ENCODE data around the gene PANK2. TPM values are rescaled to one million over a fixed set of nuclear protein-coding genes. Genes with fewer than 3 reads are reported as not detected.

Gene PANK2
- total and polyA plus RNA-seq, 2 experiments from 2014 or later = 24.1 to 33.4 TPM

GRCh38 chr20:3922983-3923339 is 33.8 kb downstream of the PANK2 start:
- TF ChIP-seq, protein P1, sequence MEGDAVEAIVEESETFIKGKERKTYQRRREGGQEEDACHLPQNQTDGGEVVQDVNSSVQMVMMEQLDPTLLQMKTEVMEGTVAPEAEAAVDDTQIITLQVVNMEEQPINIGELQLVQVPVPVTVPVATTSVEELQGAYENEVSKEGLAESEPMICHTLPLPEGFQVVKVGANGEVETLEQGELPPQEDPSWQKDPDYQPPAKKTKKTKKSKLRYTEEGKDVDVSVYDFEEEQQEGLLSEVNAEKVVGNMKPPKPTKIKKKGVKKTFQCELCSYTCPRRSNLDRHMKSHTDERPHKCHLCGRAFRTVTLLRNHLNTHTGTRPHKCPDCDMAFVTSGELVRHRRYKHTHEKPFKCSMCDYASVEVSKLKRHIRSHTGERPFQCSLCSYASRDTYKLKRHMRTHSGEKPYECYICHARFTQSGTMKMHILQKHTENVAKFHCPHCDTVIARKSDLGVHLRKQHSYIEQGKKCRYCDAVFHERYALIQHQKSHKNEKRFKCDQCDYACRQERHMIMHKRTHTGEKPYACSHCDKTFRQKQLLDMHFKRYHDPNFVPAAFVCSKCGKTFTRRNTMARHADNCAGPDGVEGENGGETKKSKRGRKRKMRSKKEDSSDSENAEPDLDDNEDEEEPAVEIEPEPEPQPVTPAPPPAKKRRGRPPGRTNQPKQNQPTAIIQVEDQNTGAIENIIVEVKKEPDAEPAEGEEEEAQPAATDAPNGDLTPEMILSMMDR (IDR thresholded peaks at IDR 0.05; ENCODE audit: low read depth, low read length) = no peak
- H3K36me3 ChIP-seq = peaks cover 13% of the 10 kb centered on the region
- H3K4me1 ChIP-seq (ENCODE audit: low read depth) = peaks cover 28% of the 10 kb centered on the region
- no peaks in the 10 kb centered on the region for H3K9me3 ChIP-seq (ENCODE audit: low read depth)
- H3K27ac ChIP-seq = peak overlapping the region; percentile 75
- H3K27me3 ChIP-seq = no peaks in the 10 kb centered on the region
- no peak for DNase-seq (ENCODE audit: low read depth in 1 of 2, low spot score in 1 of 2)
- no peak overlapping the region for H3K4me3 ChIP-seq

DNA sequence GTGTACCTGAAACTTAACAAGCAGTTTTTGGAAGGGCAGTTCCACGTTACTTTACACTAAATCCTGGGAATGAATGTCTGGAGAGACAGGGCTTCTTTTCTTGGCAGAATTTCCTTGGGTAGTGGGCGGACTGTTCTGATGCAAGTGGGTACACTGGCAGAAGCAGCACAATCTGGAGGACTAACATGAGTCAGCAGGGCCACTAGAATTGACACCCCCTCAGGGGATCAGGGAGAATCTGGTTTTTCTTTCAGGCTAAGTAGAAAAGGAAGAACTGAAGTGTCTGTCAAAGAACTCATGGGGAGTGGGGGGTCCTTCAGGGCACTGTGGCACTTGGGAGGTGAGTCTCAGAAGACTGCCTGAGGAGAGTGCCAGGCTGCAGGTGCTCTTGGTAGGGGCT is 34.6 kb downstream of the PANK2 start:
- peaks cover 13% of the 10 kb centered on the region for H3K36me3 ChIP-seq
- TF ChIP-seq, protein P1 (IDR thresholded peaks at IDR 0.05; ENCODE audit: low read depth, low read length) = no peak

GRCh38 chr20:3924304-3925112 is 35.3 kb downstream of the PANK2 start:
- Histone ChIP-seq H3K27ac (peak overlapping the region; percentile 75), H3K27me3 (no peaks in the 10 kb centered on the region), H3K4me1 (ENCODE audit: low read depth) (peaks cover 30% of the 10 kb centered on the region), H3K36me3 (peaks cover 11% of the 10 kb centered on the region), H3K9me3 (ENCODE audit: low read depth) (no peaks in the 10 kb centered on the region), H3K4me3 (no peak overlapping the region)
- TF ChIP-seq, protein P1 (IDR thresholded peaks at IDR 0.05; ENCODE audit: low read depth, low read length) = no peak
- DNase-seq (ENCODE audit: low read depth in 1 of 2, low spot score in 1 of 2) = peak in 1 of 2 donors; percentile 49

More for the DNA sequence above, 34.6 kb downstream of the PANK2 start:
- Histone ChIP-seq H3K4me1 (ENCODE audit: low read depth) (peaks cover 30% of the 10 kb centered on the region), H3K27me3 (no peaks in the 10 kb centered on the region), H3K4me3 (no peak overlapping the region), H3K27ac (peak overlapping the region; percentile 75), H3K9me3 (ENCODE audit: low read depth) (no peaks in the 10 kb centered on the region)
- peak in 1 of 2 donors; percentile 51 for DNase-seq (ENCODE audit: low read depth in 1 of 2, low spot score in 1 of 2)

DNA sequence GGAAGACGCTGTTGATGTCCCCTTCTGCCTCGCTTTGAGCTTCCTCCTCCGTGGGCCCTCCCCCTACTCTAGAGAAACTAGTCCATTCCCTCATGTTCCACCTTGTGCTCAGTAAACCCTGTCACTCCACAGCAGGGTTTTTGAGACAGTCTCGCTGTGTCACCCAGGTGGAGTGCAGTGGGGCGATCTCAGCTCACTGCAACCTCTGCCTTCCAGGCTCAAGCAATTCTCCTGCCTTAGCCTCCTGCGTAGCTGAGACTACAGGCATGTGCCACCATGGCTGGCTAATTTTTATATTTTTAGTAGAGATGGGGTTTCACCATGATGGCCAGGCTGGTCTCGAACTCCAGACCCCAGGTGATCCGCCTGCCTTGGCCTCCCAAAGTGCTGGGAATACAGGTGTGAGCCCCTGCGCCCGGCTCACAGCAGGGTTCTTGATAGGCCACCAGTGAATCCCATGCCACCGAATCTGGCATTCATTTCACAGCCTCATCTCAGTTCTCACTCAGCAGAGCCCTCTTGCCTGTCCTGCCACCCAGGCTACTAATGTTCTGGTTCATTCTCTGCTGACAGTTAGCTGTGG is 36.0 kb downstream of the PANK2 start:
- H3K4me1 ChIP-seq (ENCODE audit: low read depth) = peaks cover 30% of the 10 kb centered on the region
- no peaks in the 10 kb centered on the region for H3K27me3 ChIP-seq
- TF ChIP-seq, protein P1 (IDR thresholded peaks at IDR 0.05; ENCODE audit: low read depth, low read length) = no peak
- no peak for DNase-seq (ENCODE audit: low read depth in 1 of 2, low spot score in 1 of 2)
- H3K4me3 ChIP-seq = no peak overlapping the region
- H3K36me3 ChIP-seq = peaks cover 8% of the 10 kb centered on the region
- no peaks in the 10 kb centered on the region for H3K9me3 ChIP-seq (ENCODE audit: low read depth)
- H3K27ac ChIP-seq = peak overlapping the region; percentile 75

DNA sequence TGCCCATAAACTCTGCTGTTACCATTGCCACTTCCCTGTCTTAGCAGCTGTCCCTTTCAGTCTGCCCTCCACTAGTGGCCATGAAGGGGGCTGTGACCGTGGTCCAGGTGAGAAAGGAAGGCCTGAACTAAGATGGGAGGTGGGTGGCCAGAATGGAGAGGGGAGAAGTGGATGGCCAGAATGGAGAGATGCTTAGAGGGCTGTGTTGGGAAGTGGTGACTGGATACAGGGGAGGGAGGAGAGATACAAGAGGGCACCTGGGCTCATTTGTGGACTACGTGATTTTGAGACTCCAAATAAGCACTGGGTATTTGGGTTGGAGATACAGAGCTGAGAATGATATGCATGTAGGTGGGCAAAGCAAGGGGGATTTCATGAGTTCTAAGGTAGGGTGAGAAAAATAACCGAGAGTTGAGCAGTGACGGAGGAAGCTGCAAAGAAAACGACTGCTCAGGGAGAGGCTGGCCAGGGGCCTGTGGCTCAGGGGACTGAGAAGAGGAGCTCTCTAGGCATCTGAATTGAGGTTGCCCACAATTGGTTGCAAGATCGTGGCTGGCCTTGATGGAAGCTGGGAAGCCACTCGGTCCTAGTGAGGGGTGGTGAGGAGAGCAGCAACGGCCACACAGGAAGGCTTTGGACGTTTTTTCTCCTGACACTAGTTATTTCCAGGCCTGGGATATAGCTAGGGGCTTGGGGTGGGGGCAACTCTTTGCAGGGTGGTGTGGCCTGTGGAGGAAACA is 36.9 kb downstream of the PANK2 start:
- Histone ChIP-seq H3K27ac (peak overlapping the region; percentile 51), H3K36me3 (peaks cover 8% of the 10 kb centered on the region), H3K9me3 (ENCODE audit: low read depth) (no peaks in the 10 kb centered on the region), H3K27me3 (no peaks in the 10 kb centered on the region), H3K4me1 (ENCODE audit: low read depth) (peaks cover 33% of the 10 kb centered on the region), H3K4me3 (no peak overlapping the region)
- TF ChIP-seq, protein P1 (IDR thresholded peaks at IDR 0.05; ENCODE audit: low read depth, low read length) = no peak
- no peak for DNase-seq (ENCODE audit: low read depth in 1 of 2, low spot score in 1 of 2)

All from cardiac muscle cell (in vitro differentiated cells and primary cell).